Bronchial epithelial cell (primary cell): ENCODE data around the gene SMIM23. TPM values are rescaled to one million over a fixed set of nuclear protein-coding genes. Genes with fewer than 3 reads are reported as not detected.

Experiments
- DNase-seq: peaks from one replicate; pipeline ENCODE4 v3.0.0-alpha.2; 2010; ENCODE audit warnings: low read depth
- FAIRE-seq: peaks from 2 replicates; lab custom pipeline; 2011; peaks lifted over from hg19 to GRCh38; lab: Jason Lieb, UNC
- H3K27me3 ChIP-seq: 2 replicates; pipeline ENCODE4 v1.5.1; 2011; ENCODE audit warnings: low read length; ENCODE audit not compliant: control insufficient read depth, insufficient read depth
- H3K36me3 ChIP-seq: 2 replicates; pipeline ENCODE4 v1.5.1; 2011; ENCODE audit warnings: low read length; ENCODE audit not compliant: control insufficient read depth, insufficient read depth
- H3K4me3 ChIP-seq: 2 replicates; pipeline ENCODE4 v1.5.1; 2011; ENCODE audit warnings: mild to moderate bottlenecking, low read depth, low read length, control low read depth
- total RNA-seq: library from RNA; depleted of rRNA; stranded (reverse); fragments of >200 nt; gene quantifications from 2 replicates; pipeline ENCODE4 v1.2.1, GENCODE V29; 2014
- TF ChIP-seq, protein P1 (sequence below): IDR thresholded peaks from 2 replicates; pipeline ENCODE4 v1.5.1; 2011; ENCODE audit warnings: mild to moderate bottlenecking, moderate library complexity, low read length, control low read depth, inconsistent platforms; ENCODE audit not compliant: insufficient read depth, severe bottlenecking

SMIM23 gene
- total RNA-seq, 1 donor from 2014 or later, result not detected

- FAIRE-seq (no peak), DNase-seq (no peak)
- TF ChIP-seq, protein P1, sequence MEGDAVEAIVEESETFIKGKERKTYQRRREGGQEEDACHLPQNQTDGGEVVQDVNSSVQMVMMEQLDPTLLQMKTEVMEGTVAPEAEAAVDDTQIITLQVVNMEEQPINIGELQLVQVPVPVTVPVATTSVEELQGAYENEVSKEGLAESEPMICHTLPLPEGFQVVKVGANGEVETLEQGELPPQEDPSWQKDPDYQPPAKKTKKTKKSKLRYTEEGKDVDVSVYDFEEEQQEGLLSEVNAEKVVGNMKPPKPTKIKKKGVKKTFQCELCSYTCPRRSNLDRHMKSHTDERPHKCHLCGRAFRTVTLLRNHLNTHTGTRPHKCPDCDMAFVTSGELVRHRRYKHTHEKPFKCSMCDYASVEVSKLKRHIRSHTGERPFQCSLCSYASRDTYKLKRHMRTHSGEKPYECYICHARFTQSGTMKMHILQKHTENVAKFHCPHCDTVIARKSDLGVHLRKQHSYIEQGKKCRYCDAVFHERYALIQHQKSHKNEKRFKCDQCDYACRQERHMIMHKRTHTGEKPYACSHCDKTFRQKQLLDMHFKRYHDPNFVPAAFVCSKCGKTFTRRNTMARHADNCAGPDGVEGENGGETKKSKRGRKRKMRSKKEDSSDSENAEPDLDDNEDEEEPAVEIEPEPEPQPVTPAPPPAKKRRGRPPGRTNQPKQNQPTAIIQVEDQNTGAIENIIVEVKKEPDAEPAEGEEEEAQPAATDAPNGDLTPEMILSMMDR, result no peak
- no peak overlapping the region for H3K4me3 ChIP-seq
- no peaks in the 10 kb centered on the region for H3K27me3 ChIP-seq
- H3K36me3 ChIP-seq, result no peaks in the 10 kb centered on the region
Measured at GRCh38 chr5:171762021-171762608, 23.5 kb upstream of the SMIM23 start.

- no peaks in the 10 kb centered on the region for H3K36me3 ChIP-seq
- H3K4me3 ChIP-seq, result no peak overlapping the region
- DNase-seq, result peak; percentile 57
- TF ChIP-seq, protein P1, result no peak
- FAIRE-seq, result no peak
- H3K27me3 ChIP-seq, result no peaks in the 10 kb centered on the region
Measured at GRCh38 chr5:171762903-171763302, 22.7 kb upstream of the SMIM23 start.

DNA sequence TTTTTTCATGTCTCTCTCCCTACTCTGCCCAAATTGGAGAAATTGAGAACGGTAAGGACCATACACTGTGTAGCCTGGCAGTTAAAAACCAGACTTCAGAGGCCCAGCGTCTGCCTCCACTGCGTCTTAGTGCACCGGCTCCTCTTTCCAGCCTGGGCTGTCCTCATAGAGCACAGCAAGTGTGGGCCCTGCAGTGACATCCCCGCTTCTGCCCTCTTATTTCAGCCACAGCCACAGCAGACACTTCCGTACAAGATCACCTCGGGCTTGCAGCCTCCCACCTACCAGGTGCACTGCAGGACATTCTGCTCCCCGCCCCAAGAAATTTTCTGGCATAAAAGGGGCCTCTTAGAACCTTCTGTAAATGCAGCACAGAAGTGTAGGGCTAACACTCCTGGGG, 21.4 kb upstream of the SMIM23 start:
- H3K36me3 ChIP-seq, result no peaks in the 10 kb centered on the region
- FAIRE-seq (no peak), DNase-seq (no peak)
- no peaks in the 10 kb centered on the region for H3K27me3 ChIP-seq
- TF ChIP-seq, protein P1, result no peak
- H3K4me3 ChIP-seq, result no peak overlapping the region

- no peak for FAIRE-seq
- DNase-seq, result no peak
- Histone ChIP-seq H3K4me3 (no peak overlapping the region), H3K36me3 (no peaks in the 10 kb centered on the region), H3K27me3 (no peaks in the 10 kb centered on the region)
- TF ChIP-seq, protein P1, result no peak
Measured at GRCh38 chr5:171766875-171767274, 18.7 kb upstream of the SMIM23 start.

DNA sequence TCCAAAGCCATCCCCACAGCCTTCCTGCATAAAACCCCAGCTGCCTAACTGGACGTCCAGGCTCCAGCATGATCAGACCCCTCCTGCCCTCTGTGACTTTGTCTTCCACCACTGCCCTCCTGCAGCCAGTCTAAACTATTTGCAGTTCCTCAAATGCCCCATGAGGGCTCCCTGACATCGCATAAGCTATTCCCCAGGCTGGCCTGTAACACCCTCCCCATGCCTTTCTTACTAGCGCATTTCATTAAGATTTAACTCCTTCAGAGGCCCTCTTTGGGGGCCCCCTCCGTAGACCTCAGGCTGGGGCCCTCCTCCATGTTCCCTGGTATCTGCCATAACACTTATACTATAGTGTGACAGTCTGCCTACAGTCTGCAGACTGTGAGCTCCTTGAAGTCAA, 15.5 kb upstream of the SMIM23 start:
- Histone ChIP-seq H3K27me3 (no peaks in the 10 kb centered on the region), H3K36me3 (no peaks in the 10 kb centered on the region), H3K4me3 (no peak overlapping the region)
- DNase-seq, result no peak
- no peak for FAIRE-seq
- TF ChIP-seq, protein P1, result no peak

- no peak for FAIRE-seq
- Histone ChIP-seq H3K27me3 (no peaks in the 10 kb centered on the region), H3K36me3 (no peaks in the 10 kb centered on the region), H3K4me3 (no peak overlapping the region)
- DNase-seq, result no peak
- TF ChIP-seq, protein P1, result no peak
Measured at GRCh38 chr5:171771856-171772255, 13.8 kb upstream of the SMIM23 start.
